Measurements from ENCODE around the gene NEK11. TPM values are rescaled to one million over a fixed set of nuclear protein-coding genes. Genes with fewer than 3 reads are reported as not detected.
"Not testable (repeated sequence)": the region's sequence is repeated elsewhere in the genome, so short reads cannot be mapped to it uniquely, and the experiment has no call there.

Gene NEK11
- total RNA-seq, 1 donor from 2014 or later = 13.8 TPM

DNA sequence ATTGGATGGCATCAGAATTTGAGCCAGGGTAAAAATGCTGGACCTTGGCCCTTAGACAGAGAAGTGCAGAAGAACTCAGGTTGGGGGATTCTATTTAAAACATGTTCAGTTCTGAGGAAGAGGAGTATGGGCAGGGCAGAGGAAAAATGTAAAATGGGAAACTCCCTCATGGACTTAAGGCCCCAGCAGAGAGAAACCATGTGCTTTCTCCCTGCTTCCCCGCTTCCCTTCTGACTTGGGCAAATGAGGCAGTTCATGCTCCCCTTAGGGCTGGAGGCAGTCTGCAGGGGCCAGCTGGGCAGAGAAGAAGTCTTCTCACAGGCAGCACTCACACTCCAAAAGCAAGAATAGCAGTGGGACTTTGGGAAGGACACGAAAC is 345.0 kb downstream of the NEK11 start:
- no peaks in the 10 kb centered on the region for H3K9me3 Mint-ChIP-seq
- no peak overlapping the region for H3K4me3 Mint-ChIP-seq
- H3K36me3 Mint-ChIP-seq = peaks cover 26% of the 10 kb centered on the region
- H3K4me1 Mint-ChIP-seq (ENCODE audit: unreplicated experiment) = no peaks in the 10 kb centered on the region
- TF ChIP-seq, protein P1, sequence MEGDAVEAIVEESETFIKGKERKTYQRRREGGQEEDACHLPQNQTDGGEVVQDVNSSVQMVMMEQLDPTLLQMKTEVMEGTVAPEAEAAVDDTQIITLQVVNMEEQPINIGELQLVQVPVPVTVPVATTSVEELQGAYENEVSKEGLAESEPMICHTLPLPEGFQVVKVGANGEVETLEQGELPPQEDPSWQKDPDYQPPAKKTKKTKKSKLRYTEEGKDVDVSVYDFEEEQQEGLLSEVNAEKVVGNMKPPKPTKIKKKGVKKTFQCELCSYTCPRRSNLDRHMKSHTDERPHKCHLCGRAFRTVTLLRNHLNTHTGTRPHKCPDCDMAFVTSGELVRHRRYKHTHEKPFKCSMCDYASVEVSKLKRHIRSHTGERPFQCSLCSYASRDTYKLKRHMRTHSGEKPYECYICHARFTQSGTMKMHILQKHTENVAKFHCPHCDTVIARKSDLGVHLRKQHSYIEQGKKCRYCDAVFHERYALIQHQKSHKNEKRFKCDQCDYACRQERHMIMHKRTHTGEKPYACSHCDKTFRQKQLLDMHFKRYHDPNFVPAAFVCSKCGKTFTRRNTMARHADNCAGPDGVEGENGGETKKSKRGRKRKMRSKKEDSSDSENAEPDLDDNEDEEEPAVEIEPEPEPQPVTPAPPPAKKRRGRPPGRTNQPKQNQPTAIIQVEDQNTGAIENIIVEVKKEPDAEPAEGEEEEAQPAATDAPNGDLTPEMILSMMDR (conservative IDR thresholded peaks at IDR 0.05) = no peak
- DNase-seq (ENCODE audit: extremely low spot score, unreplicated experiment) = no peak
- H3K27ac Mint-ChIP-seq = peak overlapping the region; percentile 54
- H3K27me3 Mint-ChIP-seq = no peaks in the 10 kb centered on the region

GRCh38 chr3:131374741-131375140 is 348.1 kb downstream of the NEK11 start:
- H3K27ac Mint-ChIP-seq = no peak overlapping the region
- no peaks in the 10 kb centered on the region for H3K4me1 Mint-ChIP-seq (ENCODE audit: unreplicated experiment)
- no peak for DNase-seq (ENCODE audit: extremely low spot score, unreplicated experiment)
- H3K36me3 Mint-ChIP-seq = peaks cover 37% of the 10 kb centered on the region
- H3K27me3 Mint-ChIP-seq = no peaks in the 10 kb centered on the region
- H3K9me3 Mint-ChIP-seq = peaks cover 5% of the 10 kb centered on the region
- H3K4me3 Mint-ChIP-seq = no peak overlapping the region
- TF ChIP-seq, protein P1 (conservative IDR thresholded peaks at IDR 0.05) = no peak

DNA sequence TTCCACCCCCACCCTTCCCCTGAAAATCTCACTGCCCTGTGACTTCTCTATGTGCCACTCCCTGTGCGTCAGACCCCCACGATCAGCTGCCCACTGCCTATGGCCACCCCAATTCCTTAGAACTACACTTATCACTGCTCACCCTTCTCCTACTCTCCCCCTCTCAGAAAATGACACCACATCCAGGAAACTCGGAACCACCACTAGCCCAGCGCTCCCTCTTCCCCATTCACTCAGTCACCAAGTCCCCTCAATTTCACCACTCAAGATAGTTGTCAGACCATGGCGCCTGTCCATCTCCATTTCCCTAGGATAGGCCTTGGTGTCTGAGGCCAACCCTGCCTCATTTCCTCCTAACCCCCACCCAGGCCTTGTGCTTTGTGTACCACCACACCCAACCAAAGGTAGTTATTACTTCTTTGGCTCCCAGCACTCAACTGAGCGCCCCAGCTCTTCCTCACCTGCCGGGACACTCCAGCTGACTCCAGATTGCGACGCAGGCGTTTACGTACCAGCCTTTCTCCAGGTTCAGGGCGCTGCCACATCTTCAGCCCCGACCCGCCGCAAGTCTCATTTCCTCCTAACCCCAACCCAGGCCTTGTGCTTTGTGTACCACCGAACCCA is 354.3 kb downstream of the NEK11 start:
- Mint-ChIP-seq H3K4me3 (peak overlapping the region; percentile 96), H3K27ac (peak overlapping the region; percentile 99), H3K4me1 (ENCODE audit: unreplicated experiment) (peaks cover 19% of the 10 kb centered on the region)

GRCh38 chr3:131381445-131382291 is 355.0 kb downstream of the NEK11 start, which contains the start of gene NUDT16:
TSS of gene NUDT16 (plus strand) at chr3:131381774. CDS start at chr3:131381805, 31 bp downstream.
- peaks cover 43% of the 10 kb centered on the region for H3K36me3 Mint-ChIP-seq
- peak within 1 kb of the TSS; percentile 99 for H3K27ac Mint-ChIP-seq
- peaks cover 19% of the 10 kb centered on the region for H3K4me1 Mint-ChIP-seq (ENCODE audit: unreplicated experiment)
- TF ChIP-seq, protein P1 (conservative IDR thresholded peaks at IDR 0.05) = no peak
- H3K27me3 Mint-ChIP-seq = no peaks in the 10 kb centered on the region
- DNase-seq (ENCODE audit: extremely low spot score, unreplicated experiment) = peak; percentile 99
- peaks cover 5% of the 10 kb centered on the region for H3K9me3 Mint-ChIP-seq
- H3K4me3 Mint-ChIP-seq = peak within 1 kb of the TSS; percentile 96

More for the DNA sequence above, 354.3 kb downstream of the NEK11 start:
- H3K9me3 Mint-ChIP-seq; H3K27me3 Mint-ChIP-seq; DNase-seq (ENCODE audit: extremely low spot score, unreplicated experiment): not testable (repeated sequence)
- H3K36me3 Mint-ChIP-seq = peaks cover 44% of the 10 kb centered on the region

- Mint-ChIP-seq H3K27ac (no peak overlapping the region), H3K36me3 (peaks cover 25% of the 10 kb centered on the region), H3K4me1 (ENCODE audit: unreplicated experiment) (peaks cover 11% of the 10 kb centered on the region), H3K9me3 (no peaks in the 10 kb centered on the region), H3K4me3 (no peak overlapping the region), H3K27me3 (no peaks in the 10 kb centered on the region)
- DNase-seq (ENCODE audit: extremely low spot score, unreplicated experiment) = no peak
- TF ChIP-seq, protein P1 (conservative IDR thresholded peaks at IDR 0.05) = no peak
Observed at GRCh38 chr3:131386429-131387165, 359.9 kb downstream of the NEK11 start.
